Activated T-cell treated with anti-CD3 and anti-CD28 coated beads, Interleukin-2, amount 50 U/mL, for 1 hour (primary cell): ENCODE results near the gene CEP95.
A peak's percentile ranks its signal among the peaks of the same experiment; 100 is the strongest.
"Not testable (repeated sequence)": the region's sequence is repeated elsewhere in the genome, so short reads cannot be mapped to it uniquely, and the experiment has no call there.

Experiments used
- DNase-seq: peaks from one replicate; pipeline ENCODE4 v3.0.0-alpha.2; 2020

Gene CEP95, protein sequence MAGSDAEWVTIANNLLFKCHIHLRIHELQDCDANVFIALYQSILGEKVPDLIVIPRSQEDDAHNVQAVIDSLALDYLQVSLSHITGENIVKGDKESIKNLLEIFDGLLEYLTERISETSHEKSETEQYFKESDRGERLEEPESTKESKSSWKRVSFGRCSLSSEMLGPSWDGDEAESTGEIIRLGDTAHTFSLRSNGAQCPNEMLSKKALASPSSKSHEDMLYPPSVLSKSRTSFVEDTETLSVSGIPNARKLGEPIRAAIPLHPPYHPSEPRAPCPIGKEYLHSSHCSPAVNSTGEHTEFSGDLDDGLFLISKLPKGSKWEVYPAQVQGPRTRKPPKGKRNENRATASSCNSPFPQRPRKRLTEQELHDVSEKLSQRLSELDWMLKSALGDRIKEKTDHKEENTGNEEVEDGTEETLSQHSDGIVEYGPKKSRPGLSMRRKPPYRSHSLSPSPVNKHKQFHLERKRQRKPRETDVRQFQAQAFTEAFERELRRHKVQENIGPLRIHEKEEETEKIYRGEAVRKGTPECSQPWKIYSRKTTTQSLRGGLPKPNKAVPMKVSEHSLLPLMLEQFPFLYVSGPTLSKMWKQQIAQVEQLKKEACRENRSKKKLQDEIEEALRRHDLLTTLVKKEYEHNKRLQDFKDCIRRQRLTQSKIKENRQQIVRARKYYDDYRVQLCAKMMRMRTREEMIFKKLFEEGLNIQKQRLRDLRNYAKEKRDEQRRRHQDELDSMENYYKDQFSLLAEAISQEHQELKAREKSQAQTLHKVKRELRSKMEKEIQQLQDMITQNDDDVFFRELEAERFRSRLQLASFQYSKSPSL

GRCh38 chr17:64506576-64507412 is at the start of gene CEP95:
Gene CEP95, plus strand, starts transcription at chr17:64506977. Its CDS starts 121 bp downstream, at chr17:64507098.
- DNase-seq: peak; percentile 92

DNA sequence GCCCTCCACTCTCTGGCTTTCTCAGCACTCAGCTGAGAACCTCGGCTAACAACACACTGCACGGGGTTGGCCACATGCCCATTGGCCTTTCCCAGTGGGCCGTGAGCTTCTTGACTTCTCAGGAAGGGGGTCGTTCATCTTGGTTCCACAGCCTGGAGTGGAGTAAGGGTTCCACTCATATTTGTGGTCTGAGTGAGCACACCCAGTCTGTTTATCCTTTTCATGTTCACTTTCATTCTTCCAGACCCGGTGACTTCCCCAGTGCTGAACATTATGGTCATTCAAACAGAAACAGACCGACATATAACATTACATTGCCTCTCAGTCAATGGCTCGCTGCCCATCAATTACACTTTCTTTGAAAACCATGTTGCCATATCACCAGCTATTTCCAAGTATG is 49.6 kb upstream of the CEP95 start:
- no peak for DNase-seq

DNA sequence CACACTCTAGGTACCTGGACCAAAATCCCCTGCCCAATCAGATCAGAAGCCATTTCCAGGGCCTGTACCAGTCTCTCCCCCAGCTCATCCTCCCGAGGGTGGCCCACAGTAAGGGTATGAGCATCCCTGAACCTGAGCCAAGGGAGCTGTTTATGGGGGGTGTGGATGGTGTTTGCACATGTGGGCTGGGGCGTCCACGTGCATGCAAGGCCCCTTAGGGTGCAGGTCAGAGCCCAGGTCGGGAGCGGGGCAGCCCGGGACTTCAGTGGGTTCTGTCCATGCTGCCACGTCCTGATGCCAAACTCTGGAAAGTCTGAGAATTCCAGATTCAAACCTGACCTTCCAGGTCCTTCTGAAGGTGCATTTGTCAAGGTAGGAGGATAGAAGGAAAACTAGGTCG is 48.0 kb upstream of the CEP95 start:
- no peak for DNase-seq

- DNase-seq: no peak
Observed at GRCh38 chr17:64459284-64459747, 47.5 kb upstream of the CEP95 start.

GRCh38 chr17:64459818-64460217 is 47.0 kb upstream of the CEP95 start:
- not testable (repeated sequence) for DNase-seq

GRCh38 chr17:64460955-64461354 is 45.8 kb upstream of the CEP95 start:
- DNase-seq: no peak

DNA sequence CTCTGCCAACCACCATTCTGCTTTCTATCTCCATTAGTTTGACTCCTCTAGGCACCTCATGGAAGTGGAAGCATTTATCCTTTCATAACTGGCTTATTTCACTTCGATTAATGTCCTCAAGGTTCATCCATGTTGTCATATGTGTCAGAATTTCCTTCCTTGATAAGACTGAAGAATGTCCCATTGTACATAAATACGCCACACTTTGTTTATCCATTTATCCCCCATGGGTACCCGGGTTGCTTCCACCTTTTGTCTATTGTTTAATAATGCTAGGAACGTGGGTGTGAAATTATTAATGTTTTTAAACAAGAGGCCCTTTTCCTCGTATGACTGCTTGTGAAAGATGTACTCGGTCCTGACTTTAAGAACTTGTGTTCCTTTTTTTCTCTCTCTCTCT is 45.0 kb upstream of the CEP95 start:
- DNase-seq: no peak

DNA sequence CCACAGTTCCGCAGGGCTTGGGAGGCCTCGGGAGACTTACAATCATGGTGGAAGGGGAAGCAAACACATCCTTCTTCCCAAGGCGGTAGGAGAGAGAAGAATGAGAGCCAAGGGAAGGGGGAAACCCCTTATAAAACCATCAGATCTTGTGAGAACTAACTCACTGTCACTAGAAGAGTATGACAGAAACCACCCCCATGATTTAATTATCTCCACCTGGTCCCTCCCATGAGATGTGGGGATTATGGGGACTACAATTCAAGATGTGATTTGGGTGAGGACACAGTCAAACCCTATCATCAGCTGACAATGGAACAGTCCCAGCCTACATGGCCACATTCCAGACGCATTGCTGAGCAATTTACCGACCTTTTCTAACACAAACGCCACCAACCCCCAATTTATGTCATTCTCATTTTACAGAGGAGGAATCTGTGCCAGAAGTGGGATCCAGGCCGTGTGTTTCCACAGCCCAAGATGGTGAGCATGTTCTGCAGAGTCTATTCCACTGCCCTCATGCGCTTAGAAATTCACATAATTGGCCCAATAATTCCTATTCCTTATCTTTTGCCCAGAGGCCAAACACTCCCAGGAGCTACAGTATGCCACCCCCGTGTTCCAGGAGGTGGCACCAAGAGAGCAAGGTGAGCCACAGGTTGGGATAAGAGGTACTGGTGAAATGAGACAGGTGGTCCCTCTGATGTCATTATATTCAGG is 40.6 kb upstream of the CEP95 start:
- DNase-seq: no peak

DNA sequence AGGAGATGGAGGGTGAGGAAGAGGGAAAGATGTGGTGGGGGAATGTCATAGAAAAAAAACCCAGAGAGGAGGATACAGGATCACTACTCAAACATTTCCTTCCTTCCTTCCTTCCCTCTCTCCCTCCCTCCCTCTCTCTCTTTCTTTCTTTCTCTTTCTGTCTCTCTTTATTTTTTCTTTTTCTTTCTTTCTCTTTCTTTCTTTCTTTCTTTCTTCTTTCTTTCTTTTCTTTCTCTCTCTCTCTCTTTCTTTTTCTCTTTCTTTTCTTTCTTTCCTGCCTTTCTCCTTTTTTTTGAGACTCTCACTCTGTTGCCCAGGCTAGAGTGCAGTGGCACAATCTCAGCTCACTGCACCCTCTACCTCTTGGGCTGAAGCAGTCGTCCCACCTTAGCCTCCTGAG is 39.9 kb upstream of the CEP95 start:
- DNase-seq: not testable (repeated sequence)

- no peak for DNase-seq
Observed at GRCh38 chr17:64470625-64471024, 36.2 kb upstream of the CEP95 start.

- DNase-seq: no peak
Observed at GRCh38 chr17:64471440-64471839, 35.3 kb upstream of the CEP95 start.

DNA sequence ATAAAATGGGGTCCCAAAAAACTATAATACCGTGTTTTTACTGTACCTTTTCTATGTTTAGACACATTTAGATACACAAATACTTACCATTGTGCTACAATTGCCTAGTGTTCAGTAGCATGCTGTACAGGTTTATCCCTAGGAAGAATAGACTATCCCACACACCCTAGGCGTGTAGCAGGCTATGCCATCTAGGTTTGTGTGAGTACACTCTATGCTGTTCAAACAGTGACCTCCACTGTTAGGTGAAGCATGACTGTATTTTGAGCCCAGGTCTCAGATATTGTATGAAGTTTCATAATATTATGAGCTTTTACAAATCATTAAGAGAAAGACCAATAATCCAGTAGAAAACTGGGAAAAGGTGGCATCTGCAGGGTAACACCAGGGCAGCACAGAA is 34.2 kb upstream of the CEP95 start:
- no peak for DNase-seq

DNA sequence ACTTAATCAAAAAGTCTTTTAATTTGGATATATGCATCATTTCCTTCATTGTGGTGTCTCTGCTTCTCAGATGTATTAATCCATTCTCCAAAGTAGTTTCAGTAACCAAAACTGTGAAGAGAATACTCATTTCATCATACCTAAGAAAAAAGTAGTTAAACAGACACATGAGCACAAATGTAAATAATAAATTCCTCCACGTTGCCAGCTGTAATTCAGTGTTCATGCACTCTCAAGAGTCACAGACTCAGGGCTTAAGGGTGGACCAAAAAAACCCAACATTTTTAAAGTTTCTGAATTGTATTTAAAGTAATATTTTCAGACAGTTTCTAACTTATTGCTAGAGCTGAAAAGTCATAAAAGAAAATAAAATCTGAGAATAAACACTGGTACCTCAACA is 28.9 kb upstream of the CEP95 start:
- DNase-seq: no peak

DNA sequence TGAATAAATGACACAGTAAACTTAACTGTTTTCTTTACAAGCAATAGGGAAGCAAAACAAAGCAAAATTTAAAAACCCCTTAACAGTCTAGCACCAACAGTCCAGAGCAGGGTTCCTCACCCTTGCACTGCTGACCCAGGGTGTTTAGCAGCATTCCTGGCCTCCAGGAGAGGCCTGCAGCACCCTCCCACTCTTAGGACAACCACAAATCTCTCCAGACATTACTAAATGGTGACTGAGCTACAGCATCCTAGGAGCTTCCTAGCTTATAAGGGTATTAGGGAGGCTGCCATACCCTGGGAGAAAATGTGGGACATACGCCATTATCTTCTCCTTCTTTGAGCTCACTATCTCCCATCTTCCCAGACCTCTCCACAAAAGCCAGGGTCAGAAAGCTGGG is 25.8 kb upstream of the CEP95 start:
- no peak for DNase-seq

GRCh38 chr17:64484380-64484779 is 22.4 kb upstream of the CEP95 start:
- DNase-seq: no peak

- DNase-seq: no peak
Observed at GRCh38 chr17:64488301-64488700, 18.5 kb upstream of the CEP95 start.

DNA sequence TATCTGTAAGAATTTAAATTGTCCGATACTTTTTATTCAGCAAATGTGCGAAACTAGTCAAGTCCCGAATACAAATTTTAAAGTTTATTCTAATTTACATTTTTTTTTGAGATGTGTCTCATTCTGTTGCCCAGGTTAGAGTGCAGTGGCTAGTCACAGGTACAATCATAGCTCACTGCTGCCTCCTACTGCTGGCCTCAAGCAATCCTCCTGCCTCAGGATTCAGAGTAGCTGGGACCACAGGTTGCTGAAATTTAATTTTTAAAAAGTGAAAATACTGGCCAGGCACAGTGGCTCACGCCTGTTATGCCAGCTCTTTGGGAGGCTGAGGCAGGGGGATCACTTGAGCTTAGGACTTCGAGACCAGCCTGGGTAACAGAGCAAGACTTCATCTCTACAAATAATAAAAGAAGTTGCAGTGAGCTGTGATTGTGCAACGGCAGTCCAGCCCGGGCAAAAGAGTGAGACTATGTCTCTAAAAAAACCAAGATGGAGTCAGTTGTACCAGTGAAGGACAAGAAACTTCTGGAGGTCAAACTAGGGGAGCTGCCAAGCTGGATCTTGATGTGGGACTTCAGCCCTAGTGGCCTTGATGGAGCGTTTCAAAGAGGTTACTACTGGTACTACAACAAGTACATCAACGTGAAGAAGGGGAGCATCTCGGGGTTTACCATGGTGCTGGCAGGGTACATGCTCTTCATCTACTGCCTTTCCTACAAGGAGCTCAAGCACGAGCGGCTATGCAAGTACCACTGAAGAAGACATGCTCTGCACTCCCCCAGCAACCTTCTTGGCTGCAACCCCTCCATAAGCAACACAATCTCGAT is 15.5 kb upstream of the CEP95 start:
- peak; percentile 46 for DNase-seq

GRCh38 chr17:64491994-64492393 is 14.8 kb upstream of the CEP95 start:
- DNase-seq: no peak

DNA sequence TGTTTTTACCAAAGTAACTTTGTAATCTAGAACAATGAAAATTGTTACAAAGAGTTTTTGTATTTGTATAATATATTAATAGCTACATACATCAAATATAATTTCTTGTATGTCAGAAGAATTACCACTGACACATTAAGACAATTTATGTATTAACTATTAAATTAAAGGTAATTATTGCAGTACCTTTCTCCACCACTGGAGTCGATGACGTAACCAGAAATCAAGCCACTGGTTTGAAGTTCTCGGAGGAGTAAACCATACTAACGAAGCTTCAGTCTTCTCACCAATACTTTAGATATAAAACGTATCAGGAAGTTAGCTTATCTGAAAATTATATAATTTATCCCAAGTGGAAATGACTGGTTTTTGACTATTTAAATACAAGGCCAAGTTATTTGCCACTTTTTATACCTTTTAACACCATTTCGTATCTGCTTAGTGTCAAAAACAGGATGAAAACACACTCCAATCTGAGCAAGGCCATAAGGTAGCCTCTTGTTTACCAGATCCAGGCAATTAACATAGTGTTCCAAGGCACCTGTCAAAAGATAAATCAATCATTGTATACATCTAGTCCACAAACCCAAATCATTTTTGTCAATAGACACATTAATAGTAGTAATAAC is 14.2 kb upstream of the CEP95 start:
- no peak for DNase-seq

DNA sequence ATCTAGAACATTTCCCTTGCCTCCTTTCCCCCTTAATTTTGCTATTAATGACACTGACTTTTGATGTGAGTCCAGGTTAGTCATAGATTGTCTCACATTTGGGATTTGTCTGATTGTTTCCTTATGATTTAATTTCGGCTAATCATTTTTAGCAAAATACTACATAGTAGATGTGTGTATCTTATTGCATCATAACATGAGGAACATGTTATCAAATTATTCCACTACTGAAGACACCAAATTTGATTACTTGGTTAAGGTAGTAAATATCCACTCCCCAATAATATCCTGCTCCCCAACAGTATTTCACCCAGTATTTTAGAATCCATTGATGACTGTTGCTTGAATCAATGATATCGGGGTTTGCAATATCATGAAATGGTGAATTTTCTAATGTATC is 12.7 kb upstream of the CEP95 start:
- no peak for DNase-seq

DNA sequence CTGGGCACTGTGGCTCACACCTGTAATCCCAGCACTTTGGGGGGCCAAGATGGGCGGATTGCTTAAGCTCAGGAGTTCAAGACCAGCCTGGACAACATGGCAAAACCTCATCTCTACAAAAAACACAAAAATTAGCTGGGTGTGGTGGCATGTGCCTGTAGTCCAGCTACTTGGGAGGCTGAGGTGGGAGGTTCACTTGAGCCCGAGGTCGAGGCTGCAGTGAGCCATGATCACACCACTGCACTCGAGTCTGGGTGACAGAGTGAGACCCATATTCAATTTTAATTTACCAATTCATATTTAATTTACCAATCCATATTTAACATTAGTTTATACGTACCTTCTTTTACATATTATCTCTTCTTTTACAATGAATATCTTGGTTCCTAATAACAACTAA is 11.5 kb upstream of the CEP95 start:
- DNase-seq: not testable (repeated sequence)
